K562 (cell line): ENCODE results near the gene DIPK1B. TPM values are rescaled to one million over a fixed set of nuclear protein-coding genes. Genes with fewer than 3 reads are reported as not detected.
A peak's percentile ranks its signal among the peaks of the same experiment; 100 is the strongest.

Experiments
- BACH1 ChIP-seq: fragments of 200-800 bp; sonication (Bioruptor generic); IDR thresholded peaks from 2 replicates; pipeline ENCODE4 v1.6.1; 2016; ENCODE audit warnings: missing genetic modification characterization, missing compliant biosample characterization
- EGR1 ChIP-seq: fragments of 450-650 bp; conservative IDR thresholded peaks from 2 replicates; pipeline ENCODE4 v1.6.1; 2017; ENCODE audit warnings: mild to moderate bottlenecking
- FUS ChIP-seq: fragments of 200-400 bp; formaldehyde crosslinking; optimal IDR thresholded peaks from 2 replicates; pipeline ENCODE3; 2017; ENCODE audit warnings: low read depth, low read length
- GATAD2B ChIP-seq: fragments of 450-650 bp; IDR thresholded peaks from 2 replicates; pipeline ENCODE4 v1.6.1; 2017; ENCODE audit warnings: mild to moderate bottlenecking, borderline replicate concordance
- GTF2E2 ChIP-seq: fragments of 200-800 bp; sonication (Bioruptor generic); IDR thresholded peaks from 2 replicates; pipeline ENCODE4 v1.6.1; 2016; ENCODE audit warnings: missing genetic modification characterization, missing compliant biosample characterization
- HNRNPLL ChIP-seq: fragments of 200-400 bp; formaldehyde crosslinking; IDR thresholded peaks from 2 replicates; pipeline ENCODE4 v1.6.1; 2017; ENCODE audit warnings: low read length, low read depth, mild to moderate bottlenecking; ENCODE audit not compliant: poor library complexity, severe bottlenecking
- PTRF ChIP-seq: fragments of 450-650 bp; IDR thresholded peaks from 2 replicates; pipeline ENCODE4 v1.6.1; 2016; ENCODE audit warnings: mild to moderate bottlenecking, missing genetic modification characterization, missing compliant biosample characterization
- SNIP1 ChIP-seq: fragments of 450-650 bp; IDR thresholded peaks from 2 replicates; pipeline ENCODE4 v1.7.1; 2017; ENCODE audit warnings: low read depth, mild to moderate bottlenecking
- SRSF9 ChIP-seq: fragments of 200-400 bp; formaldehyde crosslinking; IDR thresholded peaks from 2 replicates; pipeline ENCODE4 v1.6.1; 2017; ENCODE audit warnings: low read depth, low read length, borderline replicate concordance
- TAF9B ChIP-seq: fragments of 450-650 bp; IDR thresholded peaks from 2 replicates; pipeline ENCODE4 v1.6.1; 2018; ENCODE audit warnings: mild to moderate bottlenecking; ENCODE audit not compliant: partially characterized antibody
- ZBTB17 ChIP-seq: fragments of 450-650 bp; formaldehyde crosslinking; IDR thresholded peaks from 2 replicates; pipeline ENCODE4 v1.4.0; 2020; ENCODE audit warnings: mild to moderate bottlenecking
- ZNF586 ChIP-seq: fragments of 450-650 bp; formaldehyde crosslinking; conservative IDR thresholded peaks from 2 replicates; pipeline ENCODE4 v1.4.0; 2020; ENCODE audit warnings: mild to moderate bottlenecking, moderate library complexity
- ZNF76 ChIP-seq: fragments of 250-450 bp; sonication (Bioruptor Pico); IDR thresholded peaks from 2 replicates; pipeline ENCODE4 v1.4.0; 2020; ENCODE audit warnings: mild to moderate bottlenecking, moderate library complexity, borderline replicate concordance
- polyA plus RNA-seq, 8 experiments: library from polyadenylated mRNA; depleted of rRNA in 4 of 8; stranded (reverse) in 5 of 8; unstranded in 3 of 8; fragments of >200 nt; fragmentation: Nextera tagmentation in 2 of 8; fragmentation: Illumina TruSeq in 1 of 8; extraction: Ambion mirVana in 2 of 8; extraction: Trizol in 1 of 8; gene quantifications; 2 replicates each; pipeline versions ENCODE4 v1.2.1 to v1.2.3, GENCODE V29; 2011 to 2014; ENCODE audit warnings: inconsistent platforms in 1 of 8, missing spikeins in 1 of 8
- total RNA-seq, 7 experiments: library from RNA; depleted of rRNA in 6 of 7; stranded (reverse); fragments of >200 nt in 6 of 7; fragmentation: Illumina TruSeq in 2 of 7; extraction: Trizol in 2 of 7; gene quantifications; 2 replicates each; pipeline versions ENCODE4 v1.2.1 to v1.2.3, GENCODE V29; 2011 to 2021; ENCODE audit warnings: low replicate concordance in 1 of 7
- TF ChIP-seq, protein P1 (sequence below): IDR thresholded peaks from 3 replicates; pipeline ENCODE4 v1.6.1; 2011; ENCODE audit warnings: borderline replicate concordance, mild to moderate bottlenecking; ENCODE audit not compliant: insufficient read length, insufficient read depth
- TF ChIP-seq, protein P2 (sequence below): fragments of 450-650 bp; formaldehyde crosslinking; IDR thresholded peaks from 2 replicates; pipeline ENCODE4 v1.4.0; 2022; ENCODE audit warnings: mild to moderate bottlenecking, moderate library complexity
- TF ChIP-seq, protein P3 (sequence below), 2 experiments: fragments of 450-650 bp in 1 of 2; sonication (generic) in 1 of 2; formaldehyde crosslinking in 1 of 2; IDR thresholded peaks; 2 replicates each; pipeline versions ENCODE4 v1.7.1 to v1.9.0; 2016 to 2022; ENCODE audit warnings: inconsistent platforms in 1 of 2, mild to moderate bottlenecking in 1 of 2, missing genetic modification reagents in 1 of 2

DIPK1B gene
- total and polyA plus RNA-seq, 9 of the 15 experiments (the other 6 are each of a cell fraction or from before 2014, with no cell fraction given), result 0.08 to 22.3 (median 5.9) TPM

DNA sequence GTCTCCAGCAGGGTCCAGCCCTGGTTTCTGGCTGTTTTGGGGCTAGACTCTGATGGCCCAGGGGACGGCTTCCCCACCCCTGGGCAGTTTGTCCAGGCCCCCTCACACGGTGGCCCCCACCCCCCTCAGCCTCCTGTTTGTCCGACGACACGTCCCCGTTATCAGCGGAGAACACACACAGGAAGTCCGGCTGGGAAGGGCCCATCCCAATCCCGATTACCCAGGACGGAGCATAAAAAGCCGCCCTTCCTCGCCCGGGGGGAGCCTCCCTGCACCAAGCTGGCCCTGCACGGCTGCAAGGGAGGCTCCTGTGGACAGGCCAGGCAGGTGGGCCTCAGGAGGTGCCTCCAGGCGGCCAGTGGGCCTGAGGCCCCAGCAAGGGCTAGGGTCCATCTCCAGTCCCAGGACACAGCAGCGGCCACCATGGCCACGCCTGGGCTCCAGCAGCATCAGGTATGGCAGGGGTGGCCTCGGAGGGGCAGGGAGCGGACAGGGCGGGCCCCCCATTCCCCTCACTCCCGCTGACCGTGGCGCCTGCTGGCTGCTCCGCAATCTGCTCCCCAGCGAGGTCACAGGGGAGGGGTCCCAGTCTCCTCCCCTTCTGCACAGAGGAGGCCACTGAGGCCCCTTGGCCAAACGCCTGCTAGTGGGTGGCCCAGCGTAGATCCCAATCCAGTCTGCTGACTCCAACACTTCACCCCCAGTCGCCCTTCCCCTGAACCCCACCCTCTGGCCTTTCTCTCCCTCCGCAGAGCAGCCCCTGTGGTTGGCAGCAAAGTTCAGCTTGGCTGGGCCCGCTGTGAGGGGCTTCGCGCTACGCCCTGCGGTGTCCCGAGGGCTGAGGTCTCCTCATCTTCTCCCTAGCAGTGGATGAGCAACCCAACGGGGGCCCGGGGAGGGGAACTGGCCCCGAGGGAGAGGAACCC is 49.5 kb upstream of the DIPK1B start, which contains the start of gene EGFL7 (continued):
- no peak for TF ChIP-seq HNRNPLL
- no peak for TF ChIP-seq SRSF9
- TF ChIP-seq SNIP1, result no peak
- no peak for TF ChIP-seq ZNF586 (CRISPR knock-in tag)
- TF ChIP-seq EGR1, result peak; percentile 36
- TF ChIP-seq, protein P1, sequence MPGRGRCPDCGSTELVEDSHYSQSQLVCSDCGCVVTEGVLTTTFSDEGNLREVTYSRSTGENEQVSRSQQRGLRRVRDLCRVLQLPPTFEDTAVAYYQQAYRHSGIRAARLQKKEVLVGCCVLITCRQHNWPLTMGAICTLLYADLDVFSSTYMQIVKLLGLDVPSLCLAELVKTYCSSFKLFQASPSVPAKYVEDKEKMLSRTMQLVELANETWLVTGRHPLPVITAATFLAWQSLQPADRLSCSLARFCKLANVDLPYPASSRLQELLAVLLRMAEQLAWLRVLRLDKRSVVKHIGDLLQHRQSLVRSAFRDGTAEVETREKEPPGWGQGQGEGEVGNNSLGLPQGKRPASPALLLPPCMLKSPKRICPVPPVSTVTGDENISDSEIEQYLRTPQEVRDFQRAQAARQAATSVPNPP, result no peak
- TF ChIP-seq ZBTB17 (CRISPR knock-in tag), result no peak
- TF ChIP-seq, protein P2, sequence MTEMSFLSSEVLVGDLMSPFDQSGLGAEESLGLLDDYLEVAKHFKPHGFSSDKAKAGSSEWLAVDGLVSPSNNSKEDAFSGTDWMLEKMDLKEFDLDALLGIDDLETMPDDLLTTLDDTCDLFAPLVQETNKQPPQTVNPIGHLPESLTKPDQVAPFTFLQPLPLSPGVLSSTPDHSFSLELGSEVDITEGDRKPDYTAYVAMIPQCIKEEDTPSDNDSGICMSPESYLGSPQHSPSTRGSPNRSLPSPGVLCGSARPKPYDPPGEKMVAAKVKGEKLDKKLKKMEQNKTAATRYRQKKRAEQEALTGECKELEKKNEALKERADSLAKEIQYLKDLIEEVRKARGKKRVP, result no peak
- TF ChIP-seq TAF9B, result no peak
- peak; percentile 68; the same call in 1 of the 2 replicates for TF ChIP-seq GATAD2B
- no peak for TF ChIP-seq PTRF
- no peak for TF ChIP-seq BACH1
- no peak; the same call in 1 of the 2 replicates for TF ChIP-seq GTF2E2 (tag)
- TF ChIP-seq, protein P3, sequence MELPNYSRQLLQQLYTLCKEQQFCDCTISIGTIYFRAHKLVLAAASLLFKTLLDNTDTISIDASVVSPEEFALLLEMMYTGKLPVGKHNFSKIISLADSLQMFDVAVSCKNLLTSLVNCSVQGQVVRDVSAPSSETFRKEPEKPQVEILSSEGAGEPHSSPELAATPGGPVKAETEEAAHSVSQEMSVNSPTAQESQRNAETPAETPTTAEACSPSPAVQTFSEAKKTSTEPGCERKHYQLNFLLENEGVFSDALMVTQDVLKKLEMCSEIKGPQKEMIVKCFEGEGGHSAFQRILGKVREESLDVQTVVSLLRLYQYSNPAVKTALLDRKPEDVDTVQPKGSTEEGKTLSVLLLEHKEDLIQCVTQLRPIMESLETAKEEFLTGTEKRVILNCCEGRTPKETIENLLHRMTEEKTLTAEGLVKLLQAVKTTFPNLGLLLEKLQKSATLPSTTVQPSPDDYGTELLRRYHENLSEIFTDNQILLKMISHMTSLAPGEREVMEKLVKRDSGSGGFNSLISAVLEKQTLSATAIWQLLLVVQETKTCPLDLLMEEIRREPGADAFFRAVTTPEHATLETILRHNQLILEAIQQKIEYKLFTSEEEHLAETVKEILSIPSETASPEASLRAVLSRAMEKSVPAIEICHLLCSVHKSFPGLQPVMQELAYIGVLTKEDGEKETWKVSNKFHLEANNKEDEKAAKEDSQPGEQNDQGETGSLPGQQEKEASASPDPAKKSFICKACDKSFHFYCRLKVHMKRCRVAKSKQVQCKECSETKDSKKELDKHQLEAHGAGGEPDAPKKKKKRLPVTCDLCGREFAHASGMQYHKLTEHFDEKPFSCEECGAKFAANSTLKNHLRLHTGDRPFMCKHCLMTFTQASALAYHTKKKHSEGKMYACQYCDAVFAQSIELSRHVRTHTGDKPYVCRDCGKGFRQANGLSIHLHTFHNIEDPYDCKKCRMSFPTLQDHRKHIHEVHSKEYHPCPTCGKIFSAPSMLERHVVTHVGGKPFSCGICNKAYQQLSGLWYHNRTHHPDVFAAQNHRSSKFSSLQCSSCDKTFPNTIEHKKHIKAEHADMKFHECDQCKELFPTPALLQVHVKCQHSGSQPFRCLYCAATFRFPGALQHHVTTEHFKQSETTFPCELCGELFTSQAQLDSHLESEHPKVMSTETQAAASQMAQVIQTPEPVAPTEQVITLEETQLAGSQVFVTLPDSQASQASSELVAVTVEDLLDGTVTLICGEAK (IDR thresholded peaks at IDR 0.05), result peak; percentile 56
- TF ChIP-seq, protein P3 (CRISPR knock-in tag; IDR thresholded peaks at IDR 0.05), result no peak
- no peak for TF ChIP-seq ZNF76 (CRISPR knock-in tag)
- TF ChIP-seq FUS, result no peak
